Measurements from ENCODE around the gene OR10H2.

OR10H2 gene

GRCh38 chr19:15730538-15730937, 2.7 kb downstream of the OR10H2 start:
- no peak for DNase-seq (ENCODE audit: low read depth)

GRCh38 chr19:15732388-15732787, 4.6 kb downstream of the OR10H2 start:
- no peak for DNase-seq (ENCODE audit: low read depth)
- no peak overlapping the region for H3K4me3 ChIP-seq (ENCODE audit: low read depth, low read length)
- no peak for TF ChIP-seq CTCF (conservative IDR thresholded peaks at IDR 0.05; ENCODE audit: low read depth, low read length)

More at GRCh38 chr19:15730538-15730937, 2.7 kb downstream of the OR10H2 start:
- no peak overlapping the region for H3K4me3 ChIP-seq (ENCODE audit: low read depth, low read length)
- no peak for TF ChIP-seq CTCF (conservative IDR thresholded peaks at IDR 0.05; ENCODE audit: low read depth, low read length)

- DNase-seq (ENCODE audit: low read depth), result no peak
- H3K4me3 ChIP-seq (ENCODE audit: low read depth, low read length), result no peak overlapping the region
- TF ChIP-seq CTCF (conservative IDR thresholded peaks at IDR 0.05; ENCODE audit: low read depth, low read length), result no peak
Measured at GRCh38 chr19:15733895-15734294, 6.1 kb downstream of the OR10H2 start.

GRCh38 chr19:15737722-15738121, 9.9 kb downstream of the OR10H2 start, which contains the start of gene OR10H3:
TSS of gene OR10H3 (plus strand) at chr19:15737985. CDS start at chr19:15741393, 3,408 bp downstream.
- no peak for DNase-seq (ENCODE audit: low read depth)
- TF ChIP-seq CTCF (conservative IDR thresholded peaks at IDR 0.05; ENCODE audit: low read depth, low read length), result no peak
- H3K4me3 ChIP-seq (ENCODE audit: low read depth, low read length), result no peak within 1 kb of the TSS

GRCh38 chr19:15740785-15741184, 13.0 kb downstream of the OR10H2 start:
- DNase-seq (ENCODE audit: low read depth), result no peak
- no peak for TF ChIP-seq CTCF (conservative IDR thresholded peaks at IDR 0.05; ENCODE audit: low read depth, low read length)
- no peak overlapping the region for H3K4me3 ChIP-seq (ENCODE audit: low read depth, low read length)

GRCh38 chr19:15748239-15748638, 20.4 kb downstream of the OR10H2 start:
- DNase-seq (ENCODE audit: low read depth), result no peak
- no peak overlapping the region for H3K4me3 ChIP-seq (ENCODE audit: low read depth, low read length)
- TF ChIP-seq CTCF (conservative IDR thresholded peaks at IDR 0.05; ENCODE audit: low read depth, low read length), result no peak

- TF ChIP-seq CTCF (conservative IDR thresholded peaks at IDR 0.05; ENCODE audit: low read depth, low read length), result no peak
- no peak for DNase-seq (ENCODE audit: low read depth)
- no peak overlapping the region for H3K4me3 ChIP-seq (ENCODE audit: low read depth, low read length)
Measured at GRCh38 chr19:15758379-15758778, 30.6 kb downstream of the OR10H2 start.

All from choroid plexus epithelial cell (primary cell).